Colon (tissue), 2 donors: Measurements from ENCODE around the gene MXI1.

Experiments used
- FAIRE-seq: peaks from 2 replicates; lab custom pipeline; 2012; peaks lifted over from hg19 to GRCh38; lab: Jason Lieb, UNC
- donor health status: control.
- donor health status: control.

Gene MXI1

GRCh38 chr10:110215286-110216170 lies 8.1 kb downstream of the MXI1 start:
- no peak for FAIRE-seq

- no peak for FAIRE-seq
Measured at GRCh38 chr10:110216240-110216639, 8.8 kb downstream of the MXI1 start.

- no peak for FAIRE-seq
Measured at GRCh38 chr10:110216942-110217661, 9.7 kb downstream of the MXI1 start.

DNA sequence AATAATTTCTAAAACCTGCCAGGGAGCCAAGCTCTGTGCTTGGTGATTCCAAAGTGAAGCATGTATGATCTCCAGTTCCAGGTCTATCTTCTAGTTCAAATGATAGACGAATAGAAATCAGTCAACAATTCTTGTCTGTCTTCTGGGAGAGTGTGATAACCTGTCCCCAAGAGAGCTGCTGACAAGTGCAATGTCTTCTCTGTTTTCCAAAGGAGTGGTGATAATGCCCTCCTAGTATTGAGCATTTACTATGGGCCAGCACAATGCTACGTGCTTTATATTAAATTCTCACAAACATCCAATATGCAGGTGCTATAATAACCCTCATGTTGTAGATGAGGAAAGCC lies 10.2 kb downstream of the MXI1 start:
- no peak for FAIRE-seq

DNA sequence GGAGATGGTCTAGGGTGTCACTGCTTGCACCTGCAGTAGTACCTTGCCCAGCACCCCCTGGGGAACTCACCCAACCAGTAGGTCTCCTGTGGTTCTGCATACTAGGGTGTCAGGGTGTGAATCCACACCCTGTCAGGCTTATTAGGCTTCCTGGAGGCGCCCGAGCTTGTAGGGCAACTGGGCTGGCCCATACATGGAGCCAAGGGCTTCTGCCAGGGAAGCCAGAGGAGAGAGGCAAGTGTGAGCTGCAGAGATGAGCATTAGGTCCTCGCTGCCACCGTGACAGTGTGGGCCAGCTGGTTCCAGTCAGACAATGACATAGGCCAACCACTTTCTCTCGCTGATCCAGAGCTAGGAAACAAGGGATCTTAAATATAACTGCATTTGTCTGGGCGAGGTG lies 11.2 kb downstream of the MXI1 start:
- FAIRE-seq = no peak

DNA sequence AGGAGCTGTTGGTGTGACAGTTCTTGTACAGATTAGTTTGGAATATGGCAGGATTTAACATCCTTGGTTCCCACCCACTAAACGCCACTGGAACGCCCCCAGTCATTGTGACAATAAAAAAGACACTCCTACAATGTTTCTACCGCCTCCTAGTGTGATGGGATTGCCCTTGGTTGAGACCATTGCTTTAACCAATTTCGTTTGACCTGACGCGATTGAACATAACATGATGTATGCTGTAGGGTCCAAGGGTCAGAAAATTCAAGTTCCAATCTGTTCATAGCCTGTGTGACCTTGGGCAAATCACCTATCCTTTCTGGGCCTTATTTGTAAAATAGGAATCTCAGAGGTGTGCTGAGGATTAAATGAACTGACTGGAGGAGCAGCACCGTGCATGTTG lies 12.5 kb downstream of the MXI1 start:
- no peak for FAIRE-seq

DNA sequence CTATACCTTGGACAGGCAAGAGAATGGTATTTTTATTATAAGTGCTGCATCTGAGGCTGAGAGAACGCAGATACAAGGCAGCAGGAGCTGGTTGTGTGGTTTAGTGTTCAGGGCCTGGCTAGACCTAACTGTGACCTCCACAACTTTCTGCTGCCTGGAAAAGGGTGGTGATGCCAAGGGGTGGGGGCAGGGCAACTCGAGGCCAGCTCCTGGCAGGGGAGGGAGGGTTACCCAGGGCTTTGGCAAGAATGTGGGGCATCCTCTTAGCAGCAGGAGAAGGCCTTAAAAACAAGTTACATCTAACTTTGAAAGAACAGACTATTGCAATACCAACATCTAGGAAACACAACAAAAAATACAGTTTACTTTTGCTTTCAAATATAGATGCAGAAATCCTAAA lies 13.0 kb downstream of the MXI1 start:
- no peak for FAIRE-seq

GRCh38 chr10:110221044-110221720 lies 13.8 kb downstream of the MXI1 start:
- FAIRE-seq = no peak

DNA sequence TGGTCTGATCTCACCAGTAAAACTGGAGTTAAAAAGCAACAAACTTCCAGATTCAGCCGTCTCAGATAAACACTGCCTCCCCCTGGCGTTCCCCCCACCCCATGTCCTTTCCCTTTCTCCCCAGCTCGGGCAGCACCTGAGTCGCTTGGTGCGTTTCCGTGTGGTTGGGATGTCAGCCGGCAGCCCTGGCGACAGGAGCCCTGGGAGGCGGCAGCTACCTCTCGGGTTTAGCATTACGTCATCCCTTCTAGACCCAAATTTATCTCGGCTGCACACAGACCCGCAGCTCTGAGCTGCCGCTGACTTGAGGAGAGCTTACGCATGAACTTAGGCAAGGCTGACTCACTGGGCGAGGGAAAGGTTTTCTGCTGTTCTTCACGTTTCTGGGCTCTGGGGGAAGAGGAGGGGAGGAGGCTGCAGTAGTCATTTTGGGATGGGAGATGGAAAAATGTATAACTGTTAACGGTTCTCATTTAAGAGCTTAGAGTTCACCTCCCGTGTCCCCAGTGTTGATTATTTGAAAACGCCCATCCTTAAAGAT lies 14.4 kb downstream of the MXI1 start:
- FAIRE-seq = no peak

DNA sequence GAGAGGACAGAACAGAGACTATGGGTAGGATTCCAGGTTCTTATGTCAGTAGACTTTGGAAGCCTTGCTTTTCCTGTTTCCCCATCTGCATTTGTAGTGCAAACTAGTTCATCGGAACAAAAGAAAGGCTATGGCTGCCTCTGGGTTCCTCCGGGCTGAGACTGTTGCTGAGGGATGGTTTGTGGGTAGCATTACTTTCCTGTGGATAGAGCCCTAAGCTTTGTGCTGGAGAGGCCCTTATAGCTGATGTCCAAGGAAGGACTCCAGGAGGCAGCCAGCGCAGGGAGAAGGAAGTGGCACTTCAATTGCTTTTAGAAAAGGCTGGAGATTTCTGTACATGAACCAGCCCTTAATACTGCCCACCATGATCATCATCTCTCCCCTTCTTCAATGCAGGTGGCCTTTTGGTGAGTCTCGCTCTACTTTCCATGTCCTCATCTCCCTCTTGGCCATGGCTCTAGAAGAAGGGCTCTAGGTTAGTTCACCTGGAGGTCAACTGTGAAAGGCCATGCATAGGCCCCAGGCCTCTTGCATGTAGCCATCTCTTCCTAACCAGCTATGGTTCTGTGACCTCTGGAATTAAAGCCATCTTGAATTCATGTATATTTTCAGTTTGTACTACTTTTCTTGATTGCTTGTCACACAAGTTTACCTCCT lies 15.4 kb downstream of the MXI1 start:
- FAIRE-seq = no peak

DNA sequence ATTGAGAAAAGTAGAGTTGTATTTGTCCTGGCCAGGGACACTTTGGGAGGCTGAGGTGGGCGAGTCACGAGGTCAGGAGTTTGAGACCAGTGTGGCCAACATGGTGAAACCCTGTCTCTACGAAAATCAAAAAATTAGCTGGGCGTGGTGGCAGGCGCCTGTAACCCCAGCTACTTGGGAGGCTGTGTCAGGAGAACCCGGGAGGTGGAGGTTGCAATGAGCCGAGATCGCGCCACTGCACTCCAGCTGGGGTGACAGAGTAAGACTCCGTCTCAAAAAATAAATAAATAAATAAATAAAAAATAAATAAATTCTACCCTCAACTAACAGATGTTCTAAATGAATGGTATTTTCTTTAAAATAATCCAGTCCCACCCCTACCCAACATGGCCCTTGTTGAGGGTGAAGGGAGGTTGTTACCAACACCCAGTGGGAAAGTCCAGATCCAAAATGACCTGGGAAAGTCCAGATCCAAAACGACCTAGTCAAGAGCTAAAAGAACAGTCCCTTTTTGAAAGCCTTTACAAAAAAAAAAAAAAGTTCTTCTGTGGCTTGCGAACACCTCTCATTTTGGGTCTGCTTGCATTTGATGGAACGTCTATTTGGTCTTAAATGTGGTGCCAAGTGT lies 16.0 kb downstream of the MXI1 start:
- no peak for FAIRE-seq

- no peak for FAIRE-seq
Measured at GRCh38 chr10:110224992-110225391, 17.6 kb downstream of the MXI1 start.

DNA sequence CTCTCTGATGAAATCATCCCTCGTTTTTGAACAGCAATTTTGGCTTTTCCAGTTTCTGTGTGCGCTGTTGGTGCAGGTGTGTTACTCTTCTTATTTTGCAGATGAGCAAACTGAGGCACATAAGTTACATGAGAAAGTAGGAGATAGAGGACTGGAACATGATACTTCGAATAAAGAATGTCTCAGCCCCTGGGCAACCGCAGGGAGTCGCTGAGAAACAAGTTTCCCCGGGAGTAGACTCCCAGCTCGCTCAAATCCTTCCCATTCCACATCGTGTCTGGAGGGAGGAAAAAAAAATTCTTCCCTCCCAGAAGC lies 18.0 kb downstream of the MXI1 start:
- FAIRE-seq = no peak

- FAIRE-seq = no peak
Measured at GRCh38 chr10:110225756-110226542, 18.5 kb downstream of the MXI1 start.

- FAIRE-seq = no peak
Measured at GRCh38 chr10:110226543-110226925, 19.1 kb downstream of the MXI1 start.

DNA sequence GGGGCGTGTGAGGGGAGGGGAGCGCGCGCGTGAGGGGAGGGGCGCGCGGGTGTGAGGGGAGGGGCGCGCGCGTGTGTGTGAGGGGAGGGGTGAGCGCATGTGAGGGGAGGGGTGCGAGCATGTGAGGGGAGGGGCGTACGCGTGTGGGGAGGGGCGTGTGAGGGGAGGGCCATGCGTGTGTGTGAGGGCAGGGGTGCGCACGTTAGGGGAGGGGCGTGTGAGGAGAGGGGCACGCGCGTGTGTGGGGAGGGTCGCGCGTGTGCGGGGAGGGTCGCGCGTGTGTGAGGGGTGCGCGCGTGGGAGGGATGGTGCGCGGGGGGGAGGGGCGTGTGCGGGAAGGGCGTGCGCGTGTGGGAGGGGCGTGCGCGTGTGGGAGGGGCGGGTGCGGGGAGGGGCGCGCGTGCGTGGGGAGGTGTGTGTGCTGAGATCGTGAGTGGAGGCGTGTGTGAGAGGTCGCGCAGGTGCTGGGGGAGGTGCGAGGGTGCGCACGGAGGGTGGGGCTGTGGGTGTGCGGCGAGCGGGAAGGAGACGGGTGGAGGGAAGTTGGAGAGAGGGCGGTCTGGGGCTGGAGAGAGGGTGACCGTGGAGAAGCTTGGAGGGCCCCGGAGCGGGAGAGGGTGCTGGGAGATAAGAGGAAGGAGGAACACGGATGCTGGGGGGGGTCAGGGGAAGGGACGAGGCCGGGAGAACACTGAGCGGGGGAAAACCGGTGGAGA lies 19.7 kb downstream of the MXI1 start:
- no peak for FAIRE-seq

DNA sequence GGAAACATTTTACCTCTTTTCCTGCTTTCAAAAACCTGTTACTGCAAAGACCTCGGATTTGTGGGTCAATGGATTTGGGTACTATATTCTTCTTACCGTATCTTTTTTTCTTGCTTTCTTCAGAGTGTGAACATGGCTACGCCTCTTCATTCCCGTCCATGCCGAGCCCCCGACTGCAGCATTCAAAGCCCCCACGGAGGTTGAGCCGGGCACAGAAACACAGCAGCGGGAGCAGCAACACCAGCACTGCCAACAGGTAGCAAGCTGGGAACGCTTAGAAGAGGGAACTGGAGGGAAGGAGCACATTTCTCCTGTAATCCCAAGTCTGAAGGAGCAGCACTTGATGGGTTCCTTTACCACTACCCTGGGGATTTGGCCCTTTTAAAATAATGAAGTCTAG lies 20.7 kb downstream of the MXI1 start:
- no peak for FAIRE-seq

DNA sequence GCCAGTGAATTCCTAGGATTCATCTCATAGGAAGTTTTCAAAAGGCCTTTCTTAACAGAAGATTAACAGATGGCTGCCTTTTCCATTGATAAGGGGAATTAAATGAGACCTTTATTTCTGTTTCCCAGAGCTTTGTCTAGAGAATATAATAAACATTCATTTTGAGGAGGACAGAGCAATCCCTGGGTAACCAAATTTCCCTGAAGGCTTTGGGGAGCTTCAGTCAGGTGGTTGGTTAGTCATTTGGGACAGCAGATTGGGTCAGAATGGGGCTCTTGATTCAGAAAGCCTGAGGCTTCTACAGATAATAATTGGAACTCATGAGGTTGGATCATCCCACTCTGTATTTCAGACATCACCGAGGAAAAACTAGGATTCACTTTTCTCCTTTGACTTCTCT lies 21.8 kb downstream of the MXI1 start:
- no peak for FAIRE-seq

- FAIRE-seq = peak; percentile 5
Measured at GRCh38 chr10:110233846-110234245, 26.4 kb downstream of the MXI1 start.

DNA sequence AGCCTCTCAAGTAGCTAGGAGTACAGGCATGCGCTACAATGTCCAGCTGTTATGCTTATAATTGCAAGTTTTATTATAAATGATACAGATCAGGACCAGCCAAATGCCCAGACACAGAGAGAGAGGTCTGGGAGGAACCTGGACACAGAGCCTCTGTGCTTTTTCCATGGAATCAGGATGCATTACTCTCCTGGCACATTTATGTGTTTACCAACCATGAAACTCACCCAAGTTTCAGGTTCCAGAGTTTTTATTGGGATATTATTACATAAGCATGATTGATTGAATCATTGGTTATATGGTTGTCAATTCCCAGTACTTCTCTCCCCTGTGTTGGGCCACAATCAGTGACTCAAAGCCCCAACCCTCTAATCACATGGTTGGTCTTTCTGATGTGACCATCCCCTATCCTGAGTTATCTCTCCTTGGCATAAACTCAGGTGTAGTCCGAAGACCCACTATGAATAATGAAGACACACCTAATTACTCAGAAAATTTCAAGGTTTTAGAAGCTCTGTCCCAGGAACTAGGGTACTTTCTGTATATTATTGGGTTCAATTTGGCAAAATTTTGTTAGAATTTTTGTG lies 30.6 kb downstream of the MXI1 start:
- FAIRE-seq = no peak
